ENCODE measurements around the gene PPP1R3F. TPM values are rescaled to one million over a fixed set of nuclear protein-coding genes. Genes with fewer than 3 reads are reported as not detected.

Gene PPP1R3F
- total RNA-seq, 1 donor from 2014 or later, result 8.0 TPM

GRCh38 chrX:49260221-49260985, 9.2 kb upstream of the PPP1R3F start:
- peak; percentile 71 for DNase-seq (ENCODE audit: low spot score)
- H3K4me3 Mint-ChIP-seq (ENCODE audit: unreplicated experiment), result no peak overlapping the region
- H3K27ac Mint-ChIP-seq (ENCODE audit: unreplicated experiment), result no peak overlapping the region

GRCh38 chrX:49262603-49263002, 7.0 kb upstream of the PPP1R3F start:
- H3K4me3 Mint-ChIP-seq (ENCODE audit: unreplicated experiment), result no peak overlapping the region
- H3K27ac Mint-ChIP-seq (ENCODE audit: unreplicated experiment), result no peak overlapping the region
- no peak for DNase-seq (ENCODE audit: low spot score)
- H3K36me3 Mint-ChIP-seq (ENCODE audit: low read depth), result peaks cover 1% of the 10 kb centered on the region
- no peaks in the 10 kb centered on the region for H3K27me3 Mint-ChIP-seq (ENCODE audit: low read depth)
- H3K9me3 Mint-ChIP-seq (ENCODE audit: low read depth), result peaks cover 5% of the 10 kb centered on the region
- H3K4me1 Mint-ChIP-seq (ENCODE audit: low read depth), result no peaks in the 10 kb centered on the region
- TF ChIP-seq CTCF (IDR thresholded peaks at IDR 0.05), result no peak

More at GRCh38 chrX:49260221-49260985, 9.2 kb upstream of the PPP1R3F start:
- Mint-ChIP-seq H3K9me3 (ENCODE audit: low read depth) (peaks cover 5% of the 10 kb centered on the region), H3K4me1 (ENCODE audit: low read depth) (no peaks in the 10 kb centered on the region), H3K36me3 (ENCODE audit: low read depth) (peaks cover 1% of the 10 kb centered on the region), H3K27me3 (ENCODE audit: low read depth) (no peaks in the 10 kb centered on the region)
- no peak for TF ChIP-seq CTCF (IDR thresholded peaks at IDR 0.05)

- Mint-ChIP-seq H3K27ac (ENCODE audit: unreplicated experiment) (no peak overlapping the region), H3K27me3 (ENCODE audit: low read depth) (no peaks in the 10 kb centered on the region), H3K4me1 (ENCODE audit: low read depth) (peaks cover 6% of the 10 kb centered on the region), H3K9me3 (ENCODE audit: low read depth) (peaks cover 5% of the 10 kb centered on the region), H3K36me3 (ENCODE audit: low read depth) (peaks cover 1% of the 10 kb centered on the region), H3K4me3 (ENCODE audit: unreplicated experiment) (no peak overlapping the region)
- peak; percentile 7 for DNase-seq (ENCODE audit: low spot score)
- no peak for TF ChIP-seq CTCF (IDR thresholded peaks at IDR 0.05)
These were observed 6.0 kb upstream of the PPP1R3F start for GRCh38 chrX:49263631-49264030.

GRCh38 chrX:49264460-49264859, 5.1 kb upstream of the PPP1R3F start, which contains the start of gene FOXP3:
Gene FOXP3 (minus strand): TSS chrX:49264710. CDS start chrX:49258505, 6,205 bp downstream.
- peak; percentile 37 for DNase-seq (ENCODE audit: low spot score)
- H3K27me3 Mint-ChIP-seq (ENCODE audit: low read depth), result no peaks in the 10 kb centered on the region
- no peaks in the 10 kb centered on the region for H3K36me3 Mint-ChIP-seq (ENCODE audit: low read depth)
- H3K27ac Mint-ChIP-seq (ENCODE audit: unreplicated experiment), result no peak within 1 kb of the TSS
- H3K4me3 Mint-ChIP-seq (ENCODE audit: unreplicated experiment), result no peak within 1 kb of the TSS
- peaks cover 6% of the 10 kb centered on the region for H3K4me1 Mint-ChIP-seq (ENCODE audit: low read depth)
- TF ChIP-seq CTCF (IDR thresholded peaks at IDR 0.05), result no peak
- peaks cover 5% of the 10 kb centered on the region for H3K9me3 Mint-ChIP-seq (ENCODE audit: low read depth)

GRCh38 chrX:49266523-49267445, 2.8 kb upstream of the PPP1R3F start:
- Mint-ChIP-seq H3K27me3 (ENCODE audit: low read depth) (no peaks in the 10 kb centered on the region), H3K4me3 (ENCODE audit: unreplicated experiment) (no peak overlapping the region), H3K9me3 (ENCODE audit: low read depth) (peaks cover 4% of the 10 kb centered on the region), H3K27ac (ENCODE audit: unreplicated experiment) (no peak overlapping the region), H3K36me3 (ENCODE audit: low read depth) (no peaks in the 10 kb centered on the region), H3K4me1 (ENCODE audit: low read depth) (peaks cover 16% of the 10 kb centered on the region)
- peak; percentile 68 for DNase-seq (ENCODE audit: low spot score)
- TF ChIP-seq CTCF (IDR thresholded peaks at IDR 0.05), result no peak

Measured in chondrocyte (in vitro differentiated cells).